Left lobe of liver (tissue), 2 donors: ENCODE data around the gene PRDX6. TPM values are rescaled to one million over a fixed set of nuclear protein-coding genes. Genes with fewer than 3 reads are reported as not detected.
"Not testable (repeated sequence)": the region's sequence is repeated elsewhere in the genome, so short reads cannot be mapped to it uniquely, and the experiment has no call there.

Experiments used
- ATAC-seq: fragments of 200-7000 bp; cut with Tn5 transposase; one replicate; pipeline ENCODE4 v1.9.1; 2020; ENCODE audit warnings: mild to moderate bottlenecking, moderate library complexity
- DNase-seq: peaks from one replicate; pipeline ENCODE4 v3.0.0-alpha.2; 2020; ENCODE audit warnings: low spot score
- total RNA-seq: library from RNA; stranded (reverse); gene quantifications from one replicate; pipeline ENCODE4 v1.2.1, GENCODE V29; 2021
- donor health status: DM: no; HTN: no; CAD: no; lungs with moderate emphysema.
- donor health status: DM: no; HTN: yes; CAD: no.

PRDX6 gene
- total RNA-seq, 1 donor from 2014 or later, result 477 TPM

DNA sequence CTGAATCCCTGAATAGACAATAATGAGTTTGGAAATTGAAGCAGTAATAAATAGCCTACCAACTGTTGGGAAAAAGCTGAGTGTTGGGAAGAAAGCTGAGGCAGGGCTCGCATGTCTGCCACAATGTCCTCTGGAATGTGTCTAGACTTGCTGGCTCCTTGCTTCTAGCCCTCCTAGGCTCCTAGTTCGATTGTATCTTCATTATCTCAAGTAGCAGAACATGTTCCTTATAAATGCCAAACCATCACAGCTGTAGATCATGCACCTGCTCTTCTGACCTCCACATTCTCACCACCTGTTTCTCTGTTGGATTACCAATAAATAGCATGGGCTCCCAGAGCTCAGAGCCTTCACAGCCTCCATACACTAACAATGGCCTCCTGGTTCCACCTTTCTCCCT lies 12.9 kb upstream of the PRDX6 start:
- not testable (repeated sequence) for DNase-seq, ATAC-seq

- no peak for ATAC-seq
Observed at GRCh38 chr1:173467426-173467825, 9.7 kb upstream of the PRDX6 start.

GRCh38 chr1:173469656-173470055 lies 7.5 kb upstream of the PRDX6 start:
- DNase-seq (no peak), ATAC-seq (no peak)

More at GRCh38 chr1:173467426-173467825, 9.7 kb upstream of the PRDX6 start:
- DNase-seq, result no peak

- no peak for DNase-seq
- no peak for ATAC-seq
Observed at GRCh38 chr1:173470608-173471007, 6.5 kb upstream of the PRDX6 start.

- DNase-seq (no peak), ATAC-seq (no peak)
Observed at GRCh38 chr1:173473599-173474011, 3.5 kb upstream of the PRDX6 start.

- DNase-seq, result peak; percentile 51
- ATAC-seq, result no peak
Observed at GRCh38 chr1:173474097-173474779, 2.9 kb upstream of the PRDX6 start.

- ATAC-seq, result not testable (repeated sequence)
Observed at GRCh38 chr1:173474780-173475421, 2.2 kb upstream of the PRDX6 start.

DNA sequence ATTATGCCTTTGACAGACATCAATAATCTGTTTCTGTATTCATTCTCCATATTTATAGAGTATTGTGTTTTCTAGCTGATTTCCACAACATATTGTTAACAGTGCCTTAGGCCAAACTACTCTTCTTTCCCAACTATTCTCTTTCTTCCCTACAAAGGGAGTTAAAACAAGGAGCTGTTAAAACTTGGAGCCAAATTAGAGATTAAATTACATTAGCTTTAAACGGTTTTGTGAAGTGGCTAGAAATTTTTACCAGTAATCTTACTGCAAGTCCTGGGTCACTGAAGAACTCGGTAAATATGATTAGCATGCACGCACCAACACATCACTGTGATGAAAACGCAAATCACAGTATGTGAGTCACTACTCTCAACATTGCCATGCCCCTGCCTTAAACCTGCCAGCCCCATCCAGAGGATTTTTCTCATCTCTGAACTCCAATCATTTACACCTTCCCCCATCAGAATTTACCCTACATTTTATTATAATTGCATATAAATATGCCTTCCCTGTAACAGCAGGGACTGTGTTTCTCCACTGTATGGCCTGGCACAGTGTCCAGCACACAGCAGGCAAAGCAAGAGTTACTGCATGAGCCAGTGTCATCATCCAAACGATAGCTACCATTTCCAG lies 1.5 kb upstream of the PRDX6 start:
- no peak for ATAC-seq

More at GRCh38 chr1:173474780-173475421, 2.2 kb upstream of the PRDX6 start:
- not testable (repeated sequence) for DNase-seq

DNA sequence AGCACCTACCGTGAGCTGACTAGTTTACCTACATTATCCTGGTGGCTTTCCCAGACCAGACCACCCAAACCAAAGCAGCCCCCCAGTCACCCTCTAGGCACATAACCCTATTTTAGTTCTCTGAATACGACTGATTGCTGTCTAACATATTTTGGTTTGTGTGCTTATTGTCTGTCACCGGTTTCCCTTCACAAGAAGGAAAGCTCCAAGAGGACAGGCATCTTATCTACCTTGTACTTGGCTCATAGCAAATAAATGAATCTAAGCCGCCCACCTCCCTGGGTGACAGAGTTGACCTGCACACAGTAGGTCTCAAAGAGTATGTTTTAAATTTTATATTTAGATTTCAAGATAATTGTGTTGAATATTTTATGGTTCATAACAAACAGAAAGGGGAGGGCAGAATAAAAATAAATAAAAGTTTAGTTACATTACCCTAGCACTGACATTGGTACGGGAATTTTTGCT lies 904 bp upstream of the PRDX6 start:
- DNase-seq (no peak), ATAC-seq (no peak)

More for the DNA sequence above, 1.5 kb upstream of the PRDX6 start:
- DNase-seq, result no peak

DNA sequence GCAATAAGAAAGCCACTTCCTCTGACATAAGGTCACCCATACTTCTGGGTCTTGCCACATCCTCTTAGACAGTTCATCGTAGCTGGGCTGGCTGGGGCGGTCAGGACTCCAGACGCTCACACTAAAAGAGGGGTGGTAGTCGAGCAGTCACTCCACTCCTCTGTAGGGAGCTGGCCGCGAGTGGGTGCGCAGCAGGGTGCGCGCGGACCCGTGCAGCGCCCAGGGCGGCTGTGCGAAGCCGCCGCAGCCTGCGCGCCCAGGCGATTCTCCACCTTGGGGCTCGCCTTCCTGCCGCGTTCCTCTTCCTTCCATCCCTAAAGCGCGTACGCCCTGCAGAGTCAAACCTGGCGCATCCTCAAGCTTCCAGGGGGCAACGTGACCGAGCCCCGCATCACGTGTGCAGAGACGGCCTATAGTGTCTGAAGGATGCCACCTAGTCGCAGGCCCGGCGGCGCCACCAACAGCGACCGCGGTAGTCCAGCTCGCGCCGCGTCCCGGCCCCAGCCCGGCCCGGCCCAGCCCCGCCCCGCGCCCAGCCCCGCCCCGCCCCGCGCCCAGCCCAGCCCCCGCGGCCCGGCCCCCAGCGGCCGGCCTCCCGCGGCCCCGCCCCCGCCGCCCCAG lies 360 bp upstream of the PRDX6 start:
- DNase-seq (peak; percentile 97), ATAC-seq (peak; percentile 70)

DNA sequence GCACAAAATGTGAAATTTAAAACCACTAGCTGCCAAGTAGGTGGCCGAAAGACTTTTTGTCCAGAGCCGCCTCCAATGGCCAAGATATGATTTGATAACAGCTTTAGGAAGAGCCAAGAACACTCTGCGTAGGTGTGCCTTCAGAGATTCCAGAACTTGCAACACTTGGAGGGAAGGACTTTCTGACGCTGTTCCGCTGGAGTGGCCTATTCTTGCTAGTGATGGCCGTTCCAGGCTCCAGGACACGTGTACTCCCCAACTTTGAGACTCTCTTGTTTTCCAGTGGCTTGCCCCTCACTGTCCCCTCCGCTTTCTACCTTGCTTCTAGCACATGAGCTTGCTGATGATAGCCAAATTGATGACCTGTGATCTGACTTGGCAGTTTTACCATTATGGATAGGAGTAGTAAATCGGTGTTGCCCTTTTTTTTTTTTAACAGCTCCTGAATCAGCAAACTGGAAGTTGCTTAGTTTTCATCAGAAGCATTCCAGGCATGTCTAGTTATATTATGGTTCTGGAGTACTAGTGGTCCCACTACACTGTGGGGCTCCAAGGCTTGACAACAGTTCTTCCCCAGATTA lies 1.0 kb downstream of the PRDX6 start:
- peak; percentile 48 for ATAC-seq
- peak; percentile 86 for DNase-seq

GRCh38 chr1:173479649-173480048 lies 2.5 kb downstream of the PRDX6 start:
- DNase-seq, result no peak
- ATAC-seq, result no peak

DNA sequence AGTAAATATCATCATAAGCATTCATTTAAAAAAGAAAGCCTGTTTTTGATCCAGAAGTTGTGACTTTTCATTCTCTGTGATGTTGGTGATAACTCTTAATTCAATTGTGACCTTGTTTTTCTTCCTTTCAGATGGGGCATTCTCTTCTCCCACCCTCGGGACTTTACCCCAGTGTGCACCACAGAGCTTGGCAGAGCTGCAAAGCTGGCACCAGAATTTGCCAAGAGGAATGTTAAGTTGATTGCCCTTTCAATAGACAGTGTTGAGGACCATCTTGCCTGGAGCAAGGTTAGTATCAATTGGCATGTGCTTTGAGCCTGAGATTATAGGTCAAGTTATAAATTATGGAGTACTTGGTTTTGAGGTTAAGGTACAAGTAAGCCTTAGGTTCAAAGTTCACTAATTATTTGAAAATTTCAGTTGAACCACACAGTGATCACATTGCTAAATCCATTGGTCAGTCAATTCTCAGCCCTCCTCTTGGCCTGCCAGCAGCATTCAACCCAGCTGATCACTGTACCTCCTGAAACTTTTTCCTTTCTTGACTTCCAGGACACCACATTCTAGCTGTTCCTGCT lies 4.1 kb downstream of the PRDX6 start:
- ATAC-seq (peak; percentile 3), DNase-seq (peak; percentile 65)

- ATAC-seq, result no peak
- DNase-seq, result no peak
Observed at GRCh38 chr1:173482683-173483082, 5.5 kb downstream of the PRDX6 start.

- no peak for DNase-seq
Observed at GRCh38 chr1:173484276-173484675, 7.1 kb downstream of the PRDX6 start.

DNA sequence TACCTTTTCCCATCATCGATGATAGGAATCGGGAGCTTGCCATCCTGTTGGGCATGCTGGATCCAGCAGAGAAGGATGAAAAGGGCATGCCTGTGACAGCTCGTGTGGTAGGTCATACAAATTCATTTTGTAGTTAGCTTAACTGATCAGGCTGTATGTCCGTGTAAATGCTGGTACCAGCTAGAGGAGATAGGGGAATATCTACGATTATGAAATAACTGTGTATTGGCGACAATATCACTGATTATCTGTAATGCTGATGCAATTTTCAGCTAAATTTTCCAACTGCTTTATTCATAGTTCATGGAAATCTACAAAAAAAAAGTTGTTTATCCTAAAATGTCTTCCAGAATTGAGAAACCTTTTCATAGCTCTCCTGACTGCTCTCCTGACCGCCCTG lies 8.3 kb downstream of the PRDX6 start:
- ATAC-seq (no peak), DNase-seq (no peak)

More at GRCh38 chr1:173484276-173484675, 7.1 kb downstream of the PRDX6 start:
- ATAC-seq, result no peak

DNA sequence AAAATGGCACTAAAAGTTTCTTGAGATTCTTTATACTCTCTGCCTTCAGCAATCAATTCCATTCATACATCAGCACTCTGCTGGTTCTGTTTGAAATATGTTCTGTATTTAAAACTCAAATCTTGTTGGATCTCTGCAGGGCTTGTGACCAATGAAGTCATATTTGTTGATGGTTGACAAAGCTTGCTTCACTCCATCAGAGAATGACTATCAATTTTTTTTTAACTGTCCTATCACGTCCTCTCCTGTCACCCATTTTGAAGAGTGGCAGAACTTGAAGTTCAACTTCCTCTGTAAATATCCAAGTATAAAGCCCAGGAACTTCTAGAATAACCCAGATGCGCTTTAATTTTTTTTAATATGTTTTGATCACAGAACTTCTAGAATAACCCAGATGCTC lies 10.9 kb downstream of the PRDX6 start:
- DNase-seq (no peak), ATAC-seq (no peak)

- DNase-seq, result no peak
- ATAC-seq, result peak; percentile 47
Observed at GRCh38 chr1:173489149-173489600, 12.0 kb downstream of the PRDX6 start.

DNA sequence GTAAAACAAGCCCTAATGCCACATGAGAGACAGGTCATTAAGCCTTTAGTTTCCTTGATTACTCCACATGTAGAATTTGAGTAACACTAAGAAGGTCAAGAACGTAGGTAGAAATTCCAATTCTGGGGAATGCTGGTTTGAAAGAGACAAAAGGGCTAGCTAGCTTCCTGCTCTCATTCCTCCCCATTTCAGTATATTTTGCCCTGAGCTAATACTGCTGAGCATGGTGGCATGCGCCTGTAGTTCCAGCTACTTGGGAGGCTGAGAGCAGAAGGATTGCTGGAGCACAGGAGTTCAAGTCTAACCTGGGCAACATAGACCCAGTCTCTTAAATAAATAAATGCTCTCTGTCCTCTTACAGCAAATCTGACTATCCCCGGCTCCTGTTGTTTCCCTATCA lies 12.8 kb downstream of the PRDX6 start:
- ATAC-seq, result peak; percentile 6
- no peak for DNase-seq

GRCh38 chr1:173491508-173491907 lies 14.4 kb downstream of the PRDX6 start:
- ATAC-seq (no peak), DNase-seq (no peak)
